HG03045 (cell line): ENCODE results near the gene SH2B3.
"Not testable (repeated sequence)": the region's sequence is repeated elsewhere in the genome, so short reads cannot be mapped to it uniquely, and the experiment has no call there.

Experiments used
- ATAC-seq: cut with Tn5 transposase; IDR thresholded peaks from one replicate; pipeline ENCODE4 v1.9.1; 2021; ENCODE audit warnings: mild to moderate bottlenecking, moderate library complexity; ENCODE audit not compliant: unreplicated experiment

SH2B3 gene

DNA sequence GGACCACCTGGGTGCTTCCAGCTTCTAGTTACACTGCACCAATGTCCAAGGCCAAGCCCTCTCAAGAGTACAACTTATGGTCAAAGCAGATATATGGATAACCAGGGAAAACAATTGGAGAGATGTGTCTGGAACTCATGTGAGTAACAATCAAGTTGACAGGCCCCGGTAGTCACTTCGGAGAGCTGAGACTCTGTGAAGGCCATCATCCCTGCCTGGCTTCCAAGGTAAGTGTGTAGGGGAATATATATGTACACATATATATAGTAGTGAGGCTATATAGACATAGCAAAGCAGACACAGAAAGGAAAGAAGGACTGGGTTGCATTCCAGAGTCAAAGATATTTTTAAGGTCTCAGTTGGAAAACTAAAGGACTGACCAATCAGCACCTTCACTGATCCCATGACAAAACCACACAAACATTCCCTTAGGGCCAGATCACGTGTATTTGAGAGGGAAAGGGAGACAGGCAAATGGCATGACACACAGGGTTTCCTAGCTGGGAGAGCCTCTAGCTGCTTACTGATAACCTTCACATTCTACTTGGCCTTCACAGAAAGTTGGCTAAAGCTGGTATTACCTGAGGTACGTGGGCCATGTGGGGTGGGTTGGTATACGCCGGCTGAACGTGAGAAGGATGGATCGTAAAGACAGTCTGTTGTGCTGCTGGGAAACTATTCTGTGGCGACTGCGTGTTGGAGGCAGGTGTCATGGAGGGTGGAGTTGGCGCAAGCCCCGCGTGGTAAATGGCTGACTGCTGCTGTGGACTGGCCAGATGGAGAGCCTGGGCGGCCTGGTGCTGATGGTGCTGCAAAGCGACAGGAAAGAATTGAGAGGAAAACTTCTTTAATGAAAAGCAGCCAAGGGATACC lies 50.0 kb downstream of the SH2B3 start:
- ATAC-seq = no peak

DNA sequence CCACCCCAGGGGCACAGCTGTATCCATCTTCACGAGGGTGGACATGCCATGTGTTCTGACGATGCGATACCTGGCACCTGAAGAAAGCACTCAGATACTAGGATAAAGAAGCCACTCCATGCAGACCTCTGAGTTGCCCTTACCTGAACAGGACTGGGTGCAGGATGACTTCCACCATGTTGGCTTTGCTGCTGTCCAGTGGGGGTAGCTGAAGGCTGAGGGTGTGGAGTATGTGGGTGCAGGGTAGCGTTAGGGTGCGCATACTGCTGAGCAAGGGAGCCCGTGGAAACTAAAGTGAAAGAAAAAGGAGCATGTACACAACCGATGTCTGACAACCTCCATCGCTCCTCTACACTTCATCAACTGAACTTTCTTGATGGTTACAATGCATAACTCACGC lies 51.3 kb downstream of the SH2B3 start:
- no peak for ATAC-seq

DNA sequence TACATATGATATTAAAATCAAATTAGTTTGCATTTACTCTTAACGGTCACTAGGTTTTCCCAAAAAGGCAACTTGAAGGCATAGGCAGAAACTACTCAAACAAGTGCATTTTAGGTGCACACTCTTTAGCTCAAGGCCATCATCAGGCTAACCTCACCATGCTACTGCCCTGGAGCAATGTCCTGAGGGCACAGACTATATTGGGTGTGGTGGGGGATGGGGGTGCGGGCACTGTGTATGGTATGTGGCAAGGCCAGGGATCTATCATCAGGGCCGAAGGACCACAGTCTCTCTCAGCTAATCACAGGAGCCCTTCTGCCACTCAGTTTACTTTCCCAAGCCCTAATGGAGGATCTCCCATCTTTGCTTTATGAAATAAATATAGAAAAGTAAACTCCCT lies 51.9 kb downstream of the SH2B3 start:
- ATAC-seq = no peak

DNA sequence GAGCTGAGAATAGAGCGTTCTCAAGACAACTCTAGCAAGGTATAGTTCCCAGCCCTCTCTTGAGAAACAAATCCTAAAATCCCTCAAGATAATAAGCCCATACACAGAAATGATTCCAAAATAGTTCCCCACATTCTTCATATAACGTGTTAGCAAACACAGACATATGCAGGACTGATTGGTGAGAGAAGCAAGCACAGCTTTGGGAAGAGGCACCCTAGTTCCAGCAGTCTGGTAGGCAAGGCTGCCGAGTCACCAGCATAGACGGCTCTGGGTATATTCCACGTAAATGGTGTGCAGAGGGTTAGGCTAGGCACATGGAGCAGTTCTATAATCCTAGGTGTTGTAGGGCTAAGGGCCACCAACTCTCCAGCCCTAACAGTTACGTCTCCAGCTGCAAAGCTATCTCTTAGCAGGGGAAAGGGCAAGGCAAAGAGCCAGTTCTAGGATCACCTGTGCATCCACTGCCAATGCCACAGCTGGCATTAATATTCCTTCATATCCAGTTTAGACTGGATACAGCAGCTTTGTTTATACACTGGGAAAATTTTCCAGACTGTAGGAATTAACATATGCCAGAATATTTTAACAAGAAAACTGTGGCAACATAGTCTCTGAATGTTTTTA lies 52.9 kb downstream of the SH2B3 start:
- no peak for ATAC-seq

DNA sequence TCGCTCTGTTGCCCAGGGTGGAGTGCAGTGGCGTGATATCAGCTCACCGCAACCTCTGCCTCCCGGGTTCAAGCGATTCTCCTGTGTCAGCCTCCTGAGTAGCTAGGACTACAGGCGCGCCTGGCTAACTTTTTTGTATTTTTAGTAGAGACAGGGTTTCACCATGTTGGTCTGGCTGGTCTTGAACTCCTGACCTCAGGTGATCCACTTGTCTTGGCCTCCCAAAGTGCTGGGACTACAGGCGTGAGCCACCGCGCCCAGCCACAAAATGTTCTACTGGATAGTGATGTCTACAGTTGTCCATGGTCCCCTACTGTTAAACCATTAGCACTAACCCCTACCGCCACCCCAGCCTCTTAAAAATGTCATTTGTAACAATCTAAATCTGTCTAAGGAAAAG lies 54.4 kb downstream of the SH2B3 start:
- not testable (repeated sequence) for ATAC-seq

DNA sequence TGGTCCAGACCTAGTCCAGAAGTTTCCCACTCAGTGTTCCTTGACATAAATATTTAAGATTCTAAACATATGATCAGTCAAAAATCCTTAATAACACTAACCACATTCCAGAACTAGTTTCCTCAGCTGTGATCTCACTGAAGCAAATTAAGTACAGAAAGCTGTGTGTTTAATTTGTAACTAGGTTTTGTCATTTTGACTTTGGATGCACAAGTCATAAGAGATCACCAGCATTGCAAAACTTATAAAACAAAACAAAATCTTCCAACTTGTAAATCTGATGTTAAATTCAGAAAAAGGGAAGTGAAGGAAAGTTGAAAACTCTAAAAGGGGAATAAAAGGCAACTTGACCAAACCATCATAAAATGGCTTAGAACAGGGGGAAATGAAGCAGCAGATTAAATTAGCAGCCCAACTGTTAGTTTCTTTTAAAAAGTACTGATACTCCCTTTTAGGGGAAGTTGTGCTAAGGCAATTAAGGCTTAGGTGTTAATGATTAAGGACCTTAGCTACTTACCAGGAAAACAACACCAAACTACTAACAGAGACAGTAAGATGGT lies 56.6 kb downstream of the SH2B3 start:
- ATAC-seq = no peak

DNA sequence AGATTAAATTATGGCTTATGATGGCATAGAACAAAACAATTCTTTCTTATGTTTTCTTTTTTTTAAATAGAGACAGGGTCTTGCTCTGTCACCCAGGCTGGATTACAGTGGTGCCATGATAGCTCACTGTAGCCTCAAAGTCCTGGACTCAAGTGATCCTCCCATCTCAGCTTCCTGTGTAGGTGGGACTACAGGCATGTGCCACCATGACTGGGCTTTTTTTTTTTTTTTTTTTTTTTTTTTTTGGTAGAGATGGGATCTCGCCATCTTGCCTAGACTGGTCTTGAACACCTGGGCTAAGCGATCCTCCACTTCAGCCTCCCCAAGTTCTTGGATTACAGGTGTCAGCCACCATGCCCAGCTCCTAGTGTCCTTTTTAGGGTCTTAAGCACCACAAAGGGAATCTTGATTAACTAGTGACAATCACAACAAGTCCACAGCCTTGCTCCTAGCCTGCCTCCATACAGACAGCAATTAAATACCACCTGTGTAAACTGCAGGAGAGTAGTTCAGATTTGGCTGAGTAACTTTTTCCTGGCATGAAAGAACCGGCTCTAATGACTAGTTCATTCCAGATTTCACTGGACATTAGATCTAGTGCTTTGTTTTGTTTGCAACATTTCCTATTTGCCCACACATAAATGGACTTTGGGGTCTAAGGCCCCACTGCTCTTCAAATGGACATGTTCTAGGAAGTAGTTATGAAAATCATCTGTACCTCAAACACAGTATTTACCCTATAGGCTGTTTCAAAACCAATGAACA lies 61.6 kb downstream of the SH2B3 start:
- no peak for ATAC-seq

DNA sequence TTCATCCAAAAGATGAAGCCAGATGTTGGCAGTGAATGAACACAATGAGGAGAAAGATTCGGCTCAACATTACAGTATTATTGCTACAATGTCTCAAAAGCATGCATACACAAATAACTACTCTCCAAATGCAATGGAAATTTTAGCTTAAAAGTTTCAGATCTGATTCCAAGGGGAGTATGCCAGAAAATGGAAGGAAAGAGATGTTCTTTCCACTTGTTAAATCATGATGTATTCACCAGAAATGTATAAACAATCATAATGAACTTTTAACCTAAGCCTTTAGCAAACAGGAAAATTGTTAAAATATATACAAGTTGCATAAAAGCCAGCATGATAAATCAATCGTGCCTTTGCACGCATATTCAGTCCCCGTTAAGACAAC lies 62.1 kb downstream of the SH2B3 start:
- no peak for ATAC-seq

DNA sequence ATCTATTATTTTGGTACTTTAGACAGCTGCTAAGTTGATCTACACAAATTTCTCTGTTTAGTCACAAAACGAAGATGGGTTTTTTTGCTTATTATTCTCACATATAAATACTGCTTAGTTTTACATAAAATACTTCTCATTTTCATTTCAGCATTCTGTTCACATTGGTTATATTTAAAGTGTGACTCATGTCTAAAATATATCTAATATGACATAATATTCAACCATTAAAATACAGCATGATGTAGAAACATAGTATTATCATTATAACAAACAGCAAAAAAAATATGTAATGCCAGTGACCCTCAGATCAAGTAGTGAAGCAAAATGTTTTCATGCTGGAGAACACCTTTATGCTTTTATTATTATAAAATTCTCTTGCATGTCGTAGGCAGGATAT lies 63.7 kb downstream of the SH2B3 start:
- no peak for ATAC-seq

DNA sequence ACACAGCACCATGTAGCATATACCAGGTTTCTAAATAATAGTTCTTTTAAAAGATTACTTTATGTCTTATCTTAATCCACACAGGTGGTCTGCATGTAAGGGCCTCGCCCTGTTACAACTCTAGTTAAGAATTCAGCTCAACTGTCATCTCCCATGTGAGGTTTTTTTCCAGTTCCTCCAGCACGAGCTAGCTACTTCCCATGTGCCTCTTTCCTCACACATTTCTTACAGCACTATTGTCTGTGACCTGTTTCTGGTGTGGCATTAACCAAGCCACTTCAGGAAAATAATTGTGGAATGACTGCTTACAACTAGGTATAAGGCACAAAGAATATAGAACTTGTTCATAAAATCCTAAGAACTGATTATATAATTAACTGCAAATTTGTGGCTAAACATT lies 65.5 kb downstream of the SH2B3 start:
- ATAC-seq = no peak

DNA sequence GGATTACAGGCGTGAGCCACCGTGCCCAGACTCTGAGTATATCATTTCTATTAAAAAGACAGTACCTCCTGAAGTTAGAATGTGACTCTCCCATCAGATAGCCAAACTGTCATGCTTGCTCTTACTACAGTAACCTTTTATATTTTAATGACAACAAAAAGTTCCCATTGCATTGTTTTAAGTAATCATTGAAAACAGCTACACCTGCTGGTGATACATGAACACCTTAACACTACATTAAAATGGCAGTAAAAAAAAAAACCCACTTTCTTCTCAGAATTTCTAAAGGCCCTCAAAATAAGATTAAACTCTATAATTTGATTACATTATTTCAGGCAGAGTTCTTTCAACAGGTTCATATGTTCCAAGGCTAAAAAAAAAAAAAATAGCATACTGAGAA lies 76.7 kb downstream of the SH2B3 start:
- no peak for ATAC-seq

DNA sequence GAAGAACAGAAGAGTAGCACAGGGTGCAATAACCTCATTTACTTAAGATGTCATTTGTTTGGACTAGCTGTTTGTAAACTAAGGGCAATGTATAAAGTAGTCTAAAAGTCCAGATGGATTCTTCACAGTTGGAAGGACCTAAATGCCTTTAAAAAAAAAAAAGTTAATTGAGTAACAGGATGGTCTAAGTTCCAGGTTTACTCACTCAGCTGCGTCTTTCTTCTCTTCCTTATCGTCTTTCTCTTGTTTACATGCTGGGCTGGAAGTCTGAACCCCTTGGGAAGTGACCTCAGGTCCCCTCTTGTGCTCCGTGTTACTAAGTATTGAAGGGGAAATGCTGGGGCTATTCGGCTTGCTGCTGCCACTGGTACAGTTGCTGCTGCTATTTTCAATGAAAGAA lies 82.5 kb downstream of the SH2B3 start:
- no peak for ATAC-seq

DNA sequence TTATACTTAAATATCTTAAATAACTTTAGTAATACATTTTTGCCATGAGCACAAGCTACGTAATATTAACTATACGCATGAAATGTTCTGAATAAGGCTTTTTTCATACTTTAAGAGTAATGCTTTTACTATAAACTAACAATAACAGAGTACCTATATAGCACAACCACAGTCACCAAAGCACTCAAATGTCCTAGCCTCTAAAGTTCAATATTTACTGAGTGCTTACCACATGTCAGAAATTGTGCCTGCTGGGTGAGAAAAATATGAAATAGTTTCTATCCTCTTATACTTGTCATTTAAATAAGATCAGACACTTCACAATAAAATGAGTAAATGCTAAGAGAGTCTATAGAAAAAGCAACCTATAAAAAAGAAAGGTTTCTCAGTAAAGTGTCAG lies 83.1 kb downstream of the SH2B3 start:
- ATAC-seq = no peak

DNA sequence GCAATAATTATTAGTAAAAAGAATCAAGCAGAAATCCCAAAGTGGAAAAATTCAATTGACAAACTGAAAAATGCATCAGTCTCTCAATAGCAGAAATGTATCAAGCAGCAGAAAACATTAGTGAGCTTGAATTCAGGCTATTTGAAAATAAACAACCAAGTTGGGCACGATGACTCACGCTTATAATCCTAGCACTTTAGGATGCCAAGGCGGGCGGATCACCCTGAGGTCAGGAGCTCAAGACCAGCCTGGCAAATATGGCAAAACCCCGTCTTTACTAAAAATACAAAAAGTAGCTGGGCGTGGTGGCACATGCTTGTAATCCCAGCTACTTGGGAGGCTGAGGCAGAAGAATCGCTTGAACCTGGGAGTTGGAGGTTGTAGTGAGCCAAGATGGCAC lies 87.3 kb downstream of the SH2B3 start:
- ATAC-seq = not testable (repeated sequence)

DNA sequence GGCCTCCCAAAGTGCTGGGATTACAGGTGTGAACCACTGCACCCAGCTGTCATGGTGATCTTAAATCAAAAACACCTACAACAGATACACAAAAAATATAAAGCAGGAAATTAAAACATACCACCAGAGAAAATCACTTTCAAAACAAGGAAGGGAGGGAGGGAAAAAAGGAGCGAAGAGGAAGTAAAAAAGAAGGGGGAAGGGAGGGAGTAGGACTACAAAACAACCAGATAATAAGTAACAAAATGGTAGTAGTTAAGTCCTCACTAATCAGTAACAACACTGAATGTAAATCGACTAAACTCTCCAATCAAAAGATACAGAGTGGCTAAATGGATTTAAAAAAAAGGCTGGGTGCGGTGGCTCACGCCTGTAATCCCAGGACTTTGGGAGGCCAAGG lies 89.0 kb downstream of the SH2B3 start:
- ATAC-seq = no peak
